OCI-LY1 (cell line): ENCODE measurements around the gene PPM1D.

ENCODE experiments used
- EZH2 ChIP-seq: fragments of 200-600 bp; sonication (generic), shearing (Covaris generic); IDR thresholded peaks from 2 replicates; pipeline ENCODE4 v1.8.0; 2017; ENCODE audit warnings: borderline replicate concordance, mixed run types, mild to moderate bottlenecking, antibody characterized with exemption, low read length, moderate library complexity, mixed read lengths
- TF ChIP-seq, protein P1 (sequence below): fragments of 200-600 bp; sonication (generic), shearing (Covaris generic); IDR thresholded peaks from 2 replicates; pipeline ENCODE4 v1.5.1; 2017; ENCODE audit warnings: mild to moderate bottlenecking, antibody characterized with exemption, low read length, moderate library complexity, mixed read lengths

DNA sequence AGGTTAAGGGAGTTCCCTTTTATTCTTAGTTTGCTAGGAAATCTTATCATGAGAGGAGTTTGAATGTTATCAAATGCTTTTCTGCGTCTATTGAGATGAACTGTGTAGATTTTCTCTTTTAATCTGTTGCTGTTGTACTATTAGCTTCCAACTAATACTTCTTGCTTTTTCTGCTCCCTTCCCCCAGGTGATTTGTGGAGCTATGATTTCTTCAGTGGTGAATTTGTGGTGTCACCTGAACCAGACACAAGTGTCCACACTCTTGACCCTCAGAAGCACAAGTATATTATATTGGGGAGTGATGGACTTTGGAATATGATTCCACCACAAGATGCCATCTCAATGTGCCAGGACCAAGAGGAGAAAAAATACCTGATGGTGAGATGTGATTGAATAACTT lies 47.7 kb downstream of the PPM1D start:
- TF ChIP-seq, protein P1, sequence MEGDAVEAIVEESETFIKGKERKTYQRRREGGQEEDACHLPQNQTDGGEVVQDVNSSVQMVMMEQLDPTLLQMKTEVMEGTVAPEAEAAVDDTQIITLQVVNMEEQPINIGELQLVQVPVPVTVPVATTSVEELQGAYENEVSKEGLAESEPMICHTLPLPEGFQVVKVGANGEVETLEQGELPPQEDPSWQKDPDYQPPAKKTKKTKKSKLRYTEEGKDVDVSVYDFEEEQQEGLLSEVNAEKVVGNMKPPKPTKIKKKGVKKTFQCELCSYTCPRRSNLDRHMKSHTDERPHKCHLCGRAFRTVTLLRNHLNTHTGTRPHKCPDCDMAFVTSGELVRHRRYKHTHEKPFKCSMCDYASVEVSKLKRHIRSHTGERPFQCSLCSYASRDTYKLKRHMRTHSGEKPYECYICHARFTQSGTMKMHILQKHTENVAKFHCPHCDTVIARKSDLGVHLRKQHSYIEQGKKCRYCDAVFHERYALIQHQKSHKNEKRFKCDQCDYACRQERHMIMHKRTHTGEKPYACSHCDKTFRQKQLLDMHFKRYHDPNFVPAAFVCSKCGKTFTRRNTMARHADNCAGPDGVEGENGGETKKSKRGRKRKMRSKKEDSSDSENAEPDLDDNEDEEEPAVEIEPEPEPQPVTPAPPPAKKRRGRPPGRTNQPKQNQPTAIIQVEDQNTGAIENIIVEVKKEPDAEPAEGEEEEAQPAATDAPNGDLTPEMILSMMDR: no peak
- TF ChIP-seq EZH2: no peak
